ENCODE data around the gene HIVEP1.

The HIVEP1 gene
- total RNA-seq, result 45.9 to 58.2 reads per million in 2 donors

GRCh38 chr6:12012038-12012557, at the start of gene HIVEP1:
HIVEP1 (plus strand) TSS chr6:12012312; CDS start chr6:12015629, 3,317 bp downstream.
- no peak for DNase-seq

GRCh38 chr6:11963756-11964500, 48.2 kb upstream of the HIVEP1 start:
- DNase-seq, result no peak

GRCh38 chr6:11964729-11965335, 47.3 kb upstream of the HIVEP1 start:
- no peak for DNase-seq

GRCh38 chr6:11965499-11965898, 46.6 kb upstream of the HIVEP1 start:
- DNase-seq, result no peak

- no peak for DNase-seq
These were observed 43.8 kb upstream of the HIVEP1 start for GRCh38 chr6:11968241-11968806.

- no peak for DNase-seq
These were observed 43.0 kb upstream of the HIVEP1 start for GRCh38 chr6:11969092-11969491.

- no peak for DNase-seq
These were observed 42.0 kb upstream of the HIVEP1 start for GRCh38 chr6:11970114-11970513.

- no peak for DNase-seq
These were observed 41.0 kb upstream of the HIVEP1 start for GRCh38 chr6:11971154-11971553.

- no peak for DNase-seq
These were observed 39.8 kb upstream of the HIVEP1 start for GRCh38 chr6:11972270-11972669.

- no peak for DNase-seq
These were observed 39.3 kb upstream of the HIVEP1 start for GRCh38 chr6:11972806-11973205.

GRCh38 chr6:11973238-11973637, 38.9 kb upstream of the HIVEP1 start:
- no peak for DNase-seq

GRCh38 chr6:11974089-11974488, 38.0 kb upstream of the HIVEP1 start:
- DNase-seq, result no peak

- no peak for DNase-seq
These were observed 36.6 kb upstream of the HIVEP1 start for GRCh38 chr6:11975353-11975977.

GRCh38 chr6:11976489-11976888, 35.6 kb upstream of the HIVEP1 start:
- DNase-seq, result no peak

GRCh38 chr6:11977193-11977592, 34.9 kb upstream of the HIVEP1 start:
- no peak for DNase-seq

GRCh38 chr6:11977738-11978137, 34.4 kb upstream of the HIVEP1 start:
- DNase-seq, result no peak

- no peak for DNase-seq
These were observed 33.7 kb upstream of the HIVEP1 start for GRCh38 chr6:11978169-11978987.

GRCh38 chr6:11979866-11980265, 32.2 kb upstream of the HIVEP1 start:
- DNase-seq, result no peak

- no peak for DNase-seq
These were observed 28.8 kb upstream of the HIVEP1 start for GRCh38 chr6:11983306-11983705.

- no peak for DNase-seq
These were observed 24.7 kb upstream of the HIVEP1 start for GRCh38 chr6:11987386-11987785.

- no peak for DNase-seq
These were observed 22.7 kb upstream of the HIVEP1 start for GRCh38 chr6:11989386-11989785.

GRCh38 chr6:11992086-11992485, 20.0 kb upstream of the HIVEP1 start:
- DNase-seq, result no peak

Measured in activated gamma-delta T cell (primary cell).